Ovary (tissue), 9 donors: ENCODE data around the gene MTHFR. TPM values are rescaled to one million over a fixed set of nuclear protein-coding genes. Genes with fewer than 3 reads are reported as not detected.
"Not testable (repeated sequence)": the region's sequence is repeated elsewhere in the genome, so short reads cannot be mapped to it uniquely, and the experiment has no call there.

Source experiments
- DNase-seq, 5 donors: peaks; one replicate each; pipeline ENCODE4 v3.0.0-alpha.2; 2019 to 2020
- H3K27ac ChIP-seq, 2 donors: fragments of 200-600 bp; one replicate each; pipeline versions ENCODE4 v1.5.1 to v1.8.0; 2019 to 2022
- H3K27me3 ChIP-seq: fragments of 200-600 bp; one replicate; pipeline ENCODE4 v1.8.0; 2022
- H3K36me3 ChIP-seq: fragments of 200-600 bp; sonication (generic); one replicate; pipeline ENCODE4 v1.5.1; 2019
- H3K4me1 ChIP-seq: one replicate; pipeline ENCODE4 v1.8.1; 2013; ENCODE audit warnings: mild to moderate bottlenecking, moderate library complexity; ENCODE audit not compliant: insufficient read depth
- H3K4me3 ChIP-seq: fragments of 200-600 bp; sonication (generic); one replicate; pipeline ENCODE4 v1.5.1; 2017
- H3K9me3 ChIP-seq, 2 donors: fragments of 200-600 bp in 1 of 2; sonication (generic) in 1 of 2; one replicate each; pipeline versions ENCODE4 v1.5.1 to v1.8.1; 2013 to 2019; ENCODE audit warnings: mild to moderate bottlenecking in 1 of 2, moderate library complexity in 1 of 2
- CTCF ChIP-seq, 3 donors: fragments of 450-650 bp in 2 of 3; fragments of 200-600 bp in 1 of 3; IDR thresholded peaks; one replicate each; pipeline versions ENCODE4 v1.5.1 to v1.8.0; 2016 to 2022; ENCODE audit warnings: antibody characterized with exemption in 3 of 3, mild to moderate bottlenecking in 1 of 3
- EP300 ChIP-seq: sonication (generic); formaldehyde crosslinking; IDR thresholded peaks from one replicate; pipeline ENCODE4 v1.6.1; 2017; ENCODE audit warnings: antibody characterized with exemption
- POLR2A ChIP-seq: fragments of 450-650 bp; IDR thresholded peaks from one replicate; pipeline ENCODE4 v1.6.1; 2017; ENCODE audit warnings: antibody characterized with exemption, mild to moderate bottlenecking, moderate library complexity
- WGBS, 3 donors: extraction: QIAGEN DNeasy Blood & Tissue Kit in 1 of 3; methylation state at CpG; one replicate each; pipeline versions ENCODE4 v1.1.5 to v1.1.7; 2013 to 2017; 5-methylcytosine and 5-hydroxymethylcytosine counted together
- intact Hi-C, 4 donors: fragments of 100-400 bp; cut with DNase I; formaldehyde crosslinking; loops; one replicate each; pipeline versions ENCODE4 v1.11.0 to v1.15.1; 2022 to 2023
- polyA plus RNA-seq, 2 donors: library from polyadenylated mRNA; stranded (reverse); fragments of 200-250 nt in 1 of 2; fragments of 350-450 nt in 1 of 2; fragmentation: Illumina TruSeq in 1 of 2; extraction: RNeasy Lipid Tissue Mini Kit (QIAGEN cat#74804) in 1 of 2; gene quantifications; one replicate each; pipeline ENCODE4 v1.2.3, GENCODE V29; 2013 to 2014
- total RNA-seq, 7 donors: library from RNA; depleted of rRNA in 2 of 7; stranded (reverse); fragments of >200 nt in 2 of 7; fragmentation: NEBNext Ultra II Directional in 3 of 7; extraction: Animal tissue kit (Norgen Biotek cat#: 25700) in 3 of 7; gene quantifications; one replicate each; pipeline versions ENCODE4 v1.1.0 to v1.2.4, GENCODE V29; 2016 to 2023
- donor health status: DM: no; HTN: no; CAD: no; lungs with moderate emphysema.
- donor health status: DM: no; HTN: no; CAD: no.
- donor health status: Bipolar disorder and iron deficiency.
- donor health status: DM: yes; HTN: yes; CAD: no.
- donor health status: DM: no; HTN: no; CAD: no.
- donor health status: DM: yes; HTN: yes; CAD: no.

The MTHFR gene
- total and polyA plus RNA-seq, 9 donors, result 13.1 to 161 (median 55.6) TPM

DNA sequence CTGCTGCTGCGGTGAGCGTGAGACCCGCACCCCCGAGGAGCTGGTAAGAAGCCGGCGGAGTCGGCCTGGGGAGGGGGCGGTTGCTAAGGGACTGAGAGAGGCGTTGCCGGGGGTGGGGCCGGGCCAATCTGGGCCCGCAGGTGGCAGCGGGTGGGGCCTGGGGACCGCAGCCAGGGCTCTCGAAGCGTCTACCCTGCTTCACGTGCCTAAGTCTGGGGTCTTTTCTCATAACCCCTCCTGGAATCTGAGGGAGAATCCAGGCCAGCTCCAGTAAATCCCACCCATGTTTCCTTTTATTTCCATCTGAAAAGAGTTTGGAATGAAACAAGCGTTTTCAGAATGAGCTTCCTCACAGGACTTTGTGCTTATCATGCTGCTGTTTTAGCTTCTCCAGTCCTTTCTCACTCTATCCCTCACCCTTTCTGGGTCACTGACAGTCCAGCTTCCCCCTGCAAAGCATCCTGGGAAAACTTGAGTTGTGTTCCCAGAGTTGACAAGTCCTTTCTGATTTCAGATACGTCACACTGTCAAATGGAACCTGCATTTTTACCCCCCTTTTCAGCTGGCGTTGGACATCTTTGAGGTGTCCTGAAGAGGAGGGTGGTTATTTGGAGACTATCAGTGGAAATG lies 658 bp upstream of the MTHFR start:
- H3K27ac ChIP-seq, result peak overlapping the region; percentile 95 to 96
- no peaks in the 10 kb centered on the region for H3K27me3 ChIP-seq
- no peaks in the 10 kb centered on the region for H3K4me1 ChIP-seq
- peak overlapping the region; percentile 80 for H3K4me3 ChIP-seq
- intact Hi-C loops, result no loop called here
- peak in 2 of 5 donors; percentile 16 to 30 for DNase-seq
- TF ChIP-seq CTCF (IDR thresholded peaks at IDR 0.05), result peak in 1 of 3 donors; percentile 23
- no peak for TF ChIP-seq POLR2A
- H3K9me3 ChIP-seq, result no peaks in the 10 kb centered on the region
- 0 to 3% (median 1%) methylated on average over 17 to 20 of the region's 20 CpGs for WGBS, 3 donors
- no peaks in the 10 kb centered on the region for H3K36me3 ChIP-seq

DNA sequence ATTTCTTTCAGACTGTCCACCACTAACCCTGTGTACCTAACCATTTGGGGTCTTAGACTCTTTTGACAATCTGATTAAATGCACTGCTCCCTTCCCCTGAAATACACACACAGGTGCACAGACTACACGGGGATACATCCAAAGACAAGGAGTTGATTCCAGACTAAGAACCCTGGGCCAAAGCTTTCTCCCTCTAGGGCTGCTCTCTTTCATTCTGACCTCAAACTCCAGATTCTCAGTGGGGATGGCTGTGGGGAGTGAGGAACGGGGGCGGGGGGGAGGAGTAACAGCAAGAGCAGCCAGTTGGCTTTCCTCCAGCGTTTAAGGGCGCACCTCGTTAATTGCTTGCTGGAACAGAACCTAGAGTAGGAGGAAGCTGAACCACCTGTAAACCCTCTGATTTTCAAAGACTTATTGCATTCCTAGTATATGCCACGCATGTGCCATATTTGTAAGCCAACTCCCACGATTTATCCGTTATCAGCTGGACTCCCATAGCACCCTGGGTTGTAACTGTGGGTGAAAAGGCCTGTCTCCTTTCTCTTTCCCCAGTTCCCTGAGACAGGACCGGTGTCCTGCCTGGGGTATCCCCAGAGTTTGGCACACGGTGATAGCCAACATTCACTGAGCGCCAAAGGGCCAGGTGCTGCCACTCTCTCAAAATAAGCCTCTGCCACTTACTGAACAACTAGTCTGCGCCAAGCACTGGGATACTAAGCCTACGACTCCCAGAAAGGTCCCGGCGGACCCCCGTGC lies 920 bp downstream of the MTHFR start:
- 1 to 2% (median 1%) methylated on average over 17 of the region's 17 CpGs for WGBS, 3 donors
- intact Hi-C loops, result no loop called here
- TF ChIP-seq POLR2A (no peak), CTCF (IDR thresholded peaks at IDR 0.05) (no peak), EP300 (no peak)
- Histone ChIP-seq H3K27ac (peak overlapping the region; percentile 95 to 96), H3K36me3 (no peaks in the 10 kb centered on the region), H3K9me3 (no peaks in the 10 kb centered on the region), H3K4me3 (peak overlapping the region; percentile 80), H3K4me1 (peaks cover 4% of the 10 kb centered on the region), H3K27me3 (no peaks in the 10 kb centered on the region)
- DNase-seq, result peak; percentile 78 to 88 (median 84)

- H3K9me3 ChIP-seq, H3K36me3 ChIP-seq, H3K4me1 ChIP-seq, H3K27me3 ChIP-seq: not testable (repeated sequence)
- intact Hi-C loops, result loop anchor here in 1 of 4 donors (2.0 kb wide), 1 partner anchor 17 kb away; no protein-coding TSS in a partner anchor
- H3K27ac ChIP-seq, result peak overlapping the region; percentile 95 to 96
- WGBS, 3 donors, result 43 to 49% (median 47%) methylated on average over 9 of the region's 9 CpGs
- DNase-seq, result peak in 2 of 5 donors; percentile 18 to 39
- peak overlapping the region; percentile 80 for H3K4me3 ChIP-seq
These were observed 1.7 kb downstream of the MTHFR start for GRCh38 chr1:11803924-11804665.

- intact Hi-C loops, result loop anchor here in 1 of 4 donors (2.0 kb wide), 1 partner anchor 16 kb away; no protein-coding TSS in a partner anchor
- peak overlapping the region; percentile 62 for H3K4me3 ChIP-seq
- peak; percentile 96 to 98 (median 97) for DNase-seq
- peaks cover 4% of the 10 kb centered on the region for H3K4me1 ChIP-seq
- H3K27me3 ChIP-seq, result no peaks in the 10 kb centered on the region
- WGBS, 3 donors, result 1 to 2% (median 2%) methylated on average over 27 to 28 of the region's 28 CpGs
- TF ChIP-seq POLR2A (peak; percentile 76), CTCF (IDR thresholded peaks at IDR 0.05) (no peak), EP300 (no peak)
- no peaks in the 10 kb centered on the region for H3K9me3 ChIP-seq
- H3K27ac ChIP-seq, result peak overlapping the region; percentile 95 to 96
- no peaks in the 10 kb centered on the region for H3K36me3 ChIP-seq
These were observed 2.5 kb downstream of the MTHFR start for GRCh38 chr1:11802973-11803885.
